MG63 (cell line): ENCODE data around the gene YWHAB. TPM values are rescaled to one million over a fixed set of nuclear protein-coding genes. Genes with fewer than 3 reads are reported as not detected.
A peak's percentile ranks its signal among the peaks of the same experiment; 100 is the strongest.

Source experiments
- DNase-seq: peaks from one replicate; pipeline ENCODE4 v3.0.0-alpha.2; 2020
- H3K27me3 ChIP-seq: fragments of 250-450 bp; sonication (Bioruptor Pico); 2 replicates; pipeline ENCODE4 v1.5.1; 2020; ENCODE audit warnings: mild to moderate bottlenecking, moderate library complexity
- H3K36me3 ChIP-seq: fragments of 250-450 bp; sonication (Bioruptor Pico); 2 replicates; pipeline ENCODE4 v1.5.1; 2020; ENCODE audit warnings: mild to moderate bottlenecking, moderate library complexity
- H3K4me3 ChIP-seq: fragments of 250-450 bp; sonication (Bioruptor Pico); 2 replicates; pipeline ENCODE4 v1.5.1; 2020; ENCODE audit warnings: mild to moderate bottlenecking, moderate library complexity
- H3K9me3 ChIP-seq: fragments of 250-450 bp; sonication (Bioruptor Pico); 2 replicates; pipeline ENCODE4 v1.5.1; 2020; ENCODE audit warnings: mild to moderate bottlenecking, moderate library complexity
- total RNA-seq: library from RNA; depleted of rRNA; stranded (reverse); fragments of >200 nt; shearing (Covaris generic); gene quantifications from 2 replicates; pipeline ENCODE4 v1.2.3, GENCODE V29; 2014; ENCODE audit warnings: low replicate concordance

YWHAB gene
- total RNA-seq, 1 experiment from 2014 or later, result 125 TPM

GRCh38 chr20:44897133-44897532, 11.6 kb downstream of the YWHAB start:
- Histone ChIP-seq H3K27me3 (no peaks in the 10 kb centered on the region), H3K9me3 (no peaks in the 10 kb centered on the region), H3K4me3 (no peak overlapping the region), H3K36me3 (peaks cover 44% of the 10 kb centered on the region)
- no peak for DNase-seq

GRCh38 chr20:44900231-44900854, 14.8 kb downstream of the YWHAB start:
- H3K9me3 ChIP-seq, result no peaks in the 10 kb centered on the region
- no peaks in the 10 kb centered on the region for H3K27me3 ChIP-seq
- no peak for DNase-seq
- H3K4me3 ChIP-seq, result no peak overlapping the region
- peaks cover 52% of the 10 kb centered on the region for H3K36me3 ChIP-seq

DNA sequence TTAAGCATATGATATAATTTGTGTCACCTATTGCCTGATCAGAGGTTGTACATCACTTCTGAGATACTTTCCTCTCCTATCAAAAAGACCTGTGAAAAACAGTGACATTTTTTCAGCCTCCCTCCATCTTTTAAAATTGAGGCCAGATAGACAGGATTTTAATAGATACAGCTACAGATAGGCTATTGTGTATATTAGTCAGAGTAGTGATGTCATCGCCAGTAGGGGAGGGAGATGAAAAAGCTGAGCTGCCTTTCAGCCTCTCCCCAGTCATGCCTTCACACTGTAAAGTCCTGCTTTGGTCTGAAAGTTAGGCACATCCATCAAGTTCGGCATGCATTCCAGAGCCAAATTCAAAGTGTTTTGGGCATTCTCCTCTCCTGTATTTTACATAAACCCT, 16.5 kb downstream of the YWHAB start:
- Histone ChIP-seq H3K27me3 (no peaks in the 10 kb centered on the region), H3K36me3 (peaks cover 60% of the 10 kb centered on the region), H3K4me3 (no peak overlapping the region), H3K9me3 (no peaks in the 10 kb centered on the region)
- no peak for DNase-seq

DNA sequence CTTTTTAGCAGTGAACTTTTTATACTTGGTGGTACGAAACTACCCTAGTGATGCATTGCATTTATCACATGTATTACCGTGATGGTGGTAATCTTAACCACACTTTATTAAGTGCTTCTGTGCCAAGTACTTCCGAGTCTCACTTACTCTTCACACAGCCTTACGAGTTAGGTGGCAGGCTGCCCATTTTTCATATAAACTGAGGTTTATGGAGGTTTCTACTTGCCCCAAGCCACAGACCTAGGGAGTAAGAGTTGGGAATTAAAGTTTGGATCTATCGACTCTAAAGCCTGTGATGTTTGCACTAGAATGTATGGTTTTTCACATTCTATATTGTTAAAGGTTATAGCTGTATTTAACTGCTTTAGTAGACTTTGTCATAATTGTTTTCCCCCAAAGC, 18.9 kb downstream of the YWHAB start:
- H3K36me3 ChIP-seq, result peaks cover 80% of the 10 kb centered on the region

GRCh38 chr20:44908987-44909871, 23.7 kb downstream of the YWHAB start:
- DNase-seq, result no peak
- H3K4me3 ChIP-seq, result peak overlapping the region; percentile 75
- no peaks in the 10 kb centered on the region for H3K9me3 ChIP-seq
- no peaks in the 10 kb centered on the region for H3K27me3 ChIP-seq
- H3K36me3 ChIP-seq, result peaks cover 68% of the 10 kb centered on the region

More for the DNA sequence above, 18.9 kb downstream of the YWHAB start:
- H3K27me3 ChIP-seq, result no peaks in the 10 kb centered on the region
- no peak overlapping the region for H3K4me3 ChIP-seq
- DNase-seq, result no peak
- no peaks in the 10 kb centered on the region for H3K9me3 ChIP-seq

- Histone ChIP-seq H3K9me3 (no peaks in the 10 kb centered on the region), H3K36me3 (peaks cover 68% of the 10 kb centered on the region)
- DNase-seq, result peak; percentile 78
Measured at GRCh38 chr20:44909872-44910689, 24.6 kb downstream of the YWHAB start, which contains the start of gene PABPC1L. Gene PABPC1L, plus strand, starts transcription at chr20:44910060. Its CDS starts 84 bp downstream, at chr20:44910144.

DNA sequence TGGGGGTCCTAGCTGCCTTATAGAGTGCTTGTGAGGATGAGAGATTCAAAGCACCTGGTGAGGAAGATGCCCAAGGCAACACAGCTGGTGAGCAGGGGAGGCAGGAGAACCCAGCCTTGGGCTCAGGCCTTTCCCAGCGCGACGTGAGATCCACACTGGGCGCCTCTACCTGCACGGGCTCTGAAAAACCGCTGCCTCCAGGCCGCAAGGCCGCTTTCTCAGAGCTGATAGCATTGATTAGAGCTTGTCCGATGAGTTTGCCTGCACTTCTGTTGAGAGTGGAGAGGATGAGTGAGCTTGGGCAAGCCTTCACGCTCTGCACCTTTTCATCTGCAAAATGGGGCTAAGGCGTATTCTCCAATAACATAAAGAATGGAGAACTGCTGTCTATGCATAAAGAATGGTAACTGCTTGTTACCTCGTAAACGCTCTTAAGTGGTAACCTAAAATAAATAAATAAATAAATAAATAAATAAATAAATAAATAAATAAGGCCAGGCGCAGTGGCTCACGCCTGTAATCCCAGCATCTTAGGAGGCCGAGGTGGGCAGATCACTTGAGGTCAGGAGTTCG, 25.3 kb downstream of the YWHAB start:
- H3K36me3 ChIP-seq, result peaks cover 64% of the 10 kb centered on the region
- DNase-seq, result no peak
- peak overlapping the region; percentile 75 for H3K4me3 ChIP-seq
- no peaks in the 10 kb centered on the region for H3K9me3 ChIP-seq
- H3K27me3 ChIP-seq, result no peaks in the 10 kb centered on the region

More at GRCh38 chr20:44909872-44910689, 24.6 kb downstream of the YWHAB start, which contains the start of gene PABPC1L:
- H3K27me3 ChIP-seq, result no peaks in the 10 kb centered on the region
- peak within 1 kb of the TSS; percentile 75 for H3K4me3 ChIP-seq

- peak; percentile 50 for DNase-seq
- Histone ChIP-seq H3K9me3 (no peaks in the 10 kb centered on the region), H3K4me3 (no peak overlapping the region), H3K27me3 (no peaks in the 10 kb centered on the region), H3K36me3 (peaks cover 65% of the 10 kb centered on the region)
Measured at GRCh38 chr20:44911264-44911921, 25.9 kb downstream of the YWHAB start.

GRCh38 chr20:44912189-44912588, 26.7 kb downstream of the YWHAB start:
- no peaks in the 10 kb centered on the region for H3K9me3 ChIP-seq
- H3K36me3 ChIP-seq, result peaks cover 60% of the 10 kb centered on the region
- DNase-seq, result no peak
- no peak overlapping the region for H3K4me3 ChIP-seq
- H3K27me3 ChIP-seq, result no peaks in the 10 kb centered on the region

DNA sequence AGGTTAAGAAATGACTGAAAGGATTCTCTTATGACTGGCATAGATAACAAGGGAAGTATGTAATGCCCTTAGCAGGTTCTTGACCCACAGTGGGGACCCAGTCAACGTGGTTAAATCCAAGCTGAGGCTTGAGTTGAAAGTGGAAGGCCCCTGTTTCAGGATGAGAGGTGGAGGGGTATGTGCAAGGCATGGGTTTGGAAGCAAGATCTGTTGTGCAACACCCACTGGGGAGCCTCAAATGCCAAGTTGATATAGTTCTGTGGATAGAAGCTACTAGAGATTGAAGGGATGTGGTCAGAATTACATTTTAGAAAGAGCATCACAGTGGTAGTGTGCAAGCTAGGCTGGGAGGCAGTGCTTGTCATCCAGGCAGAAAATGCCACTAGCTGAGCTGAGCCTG, 29.4 kb downstream of the YWHAB start:
- DNase-seq, result no peak
- H3K27me3 ChIP-seq, result no peaks in the 10 kb centered on the region
- peaks cover 52% of the 10 kb centered on the region for H3K36me3 ChIP-seq
- no peak overlapping the region for H3K4me3 ChIP-seq
- no peaks in the 10 kb centered on the region for H3K9me3 ChIP-seq

DNA sequence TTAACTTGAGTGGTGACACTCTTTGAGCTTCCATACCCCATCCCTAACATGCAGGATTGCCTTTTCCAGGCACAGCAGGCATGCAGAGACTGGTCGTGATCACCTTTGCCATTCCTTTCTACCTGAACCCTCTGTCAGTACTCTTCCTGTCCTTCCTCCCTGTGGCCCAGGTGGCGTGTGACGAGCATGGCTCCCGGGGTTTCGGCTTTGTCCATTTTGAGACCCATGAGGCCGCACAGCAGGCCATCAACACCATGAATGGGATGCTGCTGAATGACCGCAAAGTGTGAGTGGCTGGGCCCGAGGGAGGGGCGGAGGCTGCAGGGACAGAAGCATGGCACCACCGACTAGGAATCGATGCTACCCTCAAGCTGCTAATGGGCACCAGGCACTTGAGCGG, 31.1 kb downstream of the YWHAB start:
- no peaks in the 10 kb centered on the region for H3K9me3 ChIP-seq
- DNase-seq, result no peak
- no peak overlapping the region for H3K4me3 ChIP-seq
- H3K27me3 ChIP-seq, result no peaks in the 10 kb centered on the region
- H3K36me3 ChIP-seq, result peaks cover 62% of the 10 kb centered on the region

DNA sequence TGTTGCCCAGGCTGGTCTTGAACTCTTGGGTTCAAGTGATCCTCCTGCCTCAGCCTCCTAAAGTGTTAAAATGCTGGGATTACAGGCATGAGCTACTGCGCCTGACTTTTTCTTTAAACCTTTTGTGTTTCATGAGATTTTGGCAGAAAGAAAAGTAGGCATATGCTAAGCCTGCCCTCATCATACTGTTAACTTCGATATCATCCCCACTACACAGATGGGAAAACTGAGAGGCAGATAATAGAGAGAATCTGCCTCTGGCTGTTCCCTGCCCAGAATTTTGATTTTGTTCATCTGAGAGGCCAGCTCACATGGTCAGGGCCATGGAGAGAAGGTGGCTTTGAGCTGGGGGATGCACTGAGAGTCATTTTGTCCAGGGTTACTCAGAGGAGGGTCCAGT, 31.9 kb downstream of the YWHAB start:
- H3K27me3 ChIP-seq, result no peaks in the 10 kb centered on the region
- H3K4me3 ChIP-seq, result no peak overlapping the region
- no peak for DNase-seq
- no peaks in the 10 kb centered on the region for H3K9me3 ChIP-seq
- peaks cover 58% of the 10 kb centered on the region for H3K36me3 ChIP-seq

- Histone ChIP-seq H3K27me3 (no peaks in the 10 kb centered on the region), H3K36me3 (peaks cover 52% of the 10 kb centered on the region), H3K4me3 (no peak overlapping the region), H3K9me3 (no peaks in the 10 kb centered on the region)
- no peak for DNase-seq
Measured at GRCh38 chr20:44918342-44918741, 32.8 kb downstream of the YWHAB start.

DNA sequence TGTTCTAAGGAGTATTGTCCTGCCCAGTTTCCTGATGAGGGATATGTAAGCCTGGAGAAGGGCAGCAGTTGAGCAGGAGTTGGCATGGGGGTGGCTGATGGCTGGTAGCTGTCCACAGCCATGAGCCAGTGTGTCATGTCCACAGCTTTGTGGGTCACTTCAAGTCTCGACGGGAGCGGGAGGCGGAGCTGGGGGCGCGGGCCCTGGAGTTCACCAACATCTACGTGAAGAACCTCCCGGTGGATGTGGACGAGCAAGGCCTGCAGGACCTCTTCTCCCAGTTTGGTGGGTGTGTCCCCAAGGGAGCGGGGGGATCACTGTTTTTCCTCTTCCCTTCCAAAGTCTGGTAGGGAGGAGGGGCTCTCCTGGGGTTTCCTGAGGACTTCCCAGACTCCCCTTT, 33.3 kb downstream of the YWHAB start:
- no peaks in the 10 kb centered on the region for H3K27me3 ChIP-seq
- H3K9me3 ChIP-seq, result no peaks in the 10 kb centered on the region
- H3K36me3 ChIP-seq, result peaks cover 53% of the 10 kb centered on the region
- no peak overlapping the region for H3K4me3 ChIP-seq
- no peak for DNase-seq

DNA sequence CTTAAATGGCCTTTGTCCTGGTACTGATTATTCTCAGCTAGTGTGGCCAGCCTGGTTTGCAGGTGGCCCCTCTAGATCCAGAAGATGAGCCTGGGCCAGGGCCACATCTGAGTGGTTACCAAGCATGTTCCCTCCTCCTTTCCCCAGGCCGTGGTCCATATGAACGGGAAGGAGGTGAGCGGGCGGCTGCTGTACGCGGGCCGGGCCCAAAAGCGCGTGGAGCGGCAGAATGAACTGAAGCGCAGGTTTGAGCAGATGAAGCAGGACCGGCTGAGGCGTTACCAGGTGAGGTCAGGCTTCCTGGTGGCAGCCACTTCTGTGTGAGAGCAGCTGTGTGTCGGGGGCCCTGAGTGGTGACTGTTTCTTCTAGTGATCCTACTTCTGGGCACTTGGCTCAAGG, 35.9 kb downstream of the YWHAB start:
- H3K27me3 ChIP-seq, result no peaks in the 10 kb centered on the region
- H3K4me3 ChIP-seq, result no peak overlapping the region
- H3K36me3 ChIP-seq, result peaks cover 44% of the 10 kb centered on the region
- DNase-seq, result no peak
- no peaks in the 10 kb centered on the region for H3K9me3 ChIP-seq

DNA sequence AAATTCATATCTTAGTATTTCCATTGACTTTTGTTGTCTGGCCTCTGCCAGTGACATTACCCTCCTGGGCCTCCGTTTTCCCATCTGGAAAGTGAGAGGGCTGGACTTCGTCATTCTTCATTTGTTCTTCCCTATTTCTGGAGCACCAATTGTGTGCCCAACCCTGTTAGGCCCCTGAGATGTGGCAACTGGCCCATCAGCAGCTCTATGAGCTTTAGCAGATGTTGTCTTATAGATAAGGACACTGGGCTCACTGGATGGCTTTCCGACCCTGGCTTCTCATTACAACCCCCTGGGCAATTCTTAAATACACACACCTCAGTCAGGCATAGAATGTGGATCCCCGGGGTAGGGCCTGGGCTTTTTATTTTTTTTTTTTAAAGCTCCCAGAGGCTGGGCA, 39.0 kb downstream of the YWHAB start:
- DNase-seq, result no peak
- Histone ChIP-seq H3K36me3 (peaks cover 30% of the 10 kb centered on the region), H3K9me3 (no peaks in the 10 kb centered on the region), H3K4me3 (no peak overlapping the region), H3K27me3 (no peaks in the 10 kb centered on the region)
